Transverse colon (tissue), 4 donors: ENCODE measurements around the gene DNAJB4. TPM values are rescaled to one million over a fixed set of nuclear protein-coding genes. Genes with fewer than 3 reads are reported as not detected.
A peak's percentile ranks its signal among the peaks of the same experiment; 100 is the strongest.

Experiments
- DNase-seq: peaks from one replicate; pipeline ENCODE4 v3.0.0-alpha.2; 2019
- H3K27ac ChIP-seq, 4 donors: fragments of 200-600 bp; sonication (generic); 2 replicates each; pipeline ENCODE4 v1.5.1; 2016 to 2018; ENCODE audit warnings: inconsistent platforms in 4 of 4
- H3K27me3 ChIP-seq: fragments of 200-600 bp; sonication (generic); 2 replicates; pipeline ENCODE4 v1.5.1; 2017; ENCODE audit warnings: inconsistent platforms
- H3K36me3 ChIP-seq, 4 donors: fragments of 200-600 bp; sonication (generic); 2 replicates each; pipeline ENCODE4 v1.5.1; 2017 to 2019; ENCODE audit warnings: inconsistent platforms in 4 of 4
- H3K4me1 ChIP-seq, 4 donors: fragments of 200-600 bp; sonication (generic); 2 replicates each; pipeline ENCODE4 v1.5.1; 2017 to 2020; ENCODE audit warnings: inconsistent platforms in 4 of 4
- H3K4me3 ChIP-seq, 4 donors: fragments of 200-600 bp; sonication (generic); 1 replicate in 1 of 4; 2 replicates in 3 of 4; pipeline versions ENCODE4 v1.5.1 to v1.6.1; 2017 to 2019; ENCODE audit warnings: inconsistent platforms in 4 of 4
- H3K9me3 ChIP-seq, 2 donors: fragments of 200-600 bp; sonication (generic); 2 replicates each; pipeline ENCODE4 v1.5.1; 2017 to 2019; ENCODE audit warnings: inconsistent platforms in 2 of 2
- EP300 ChIP-seq: sonication (generic); formaldehyde crosslinking; IDR thresholded peaks from one replicate; pipeline ENCODE4 v1.6.1; 2017; ENCODE audit warnings: antibody characterized with exemption, low read depth
- POLR2A ChIP-seq: fragments of 450-650 bp; IDR thresholded peaks from one replicate; pipeline ENCODE4 v1.6.1; 2016; ENCODE audit warnings: antibody characterized with exemption, mild to moderate bottlenecking, moderate library complexity
- POLR2AphosphoS5 ChIP-seq, 3 donors: sonication (generic); formaldehyde crosslinking; IDR thresholded peaks; one replicate each; pipeline ENCODE4 v1.6.1; 2016; ENCODE audit warnings: antibody characterized with exemption in 3 of 3
- whole genome bisulfite sequencing, 2 donors: methylation state at CpG; one replicate each; pipeline ENCODE4 v1.1.5; 2018; ENCODE audit warnings: low coverage in 1 of 2; 5-methylcytosine and 5-hydroxymethylcytosine counted together
- in situ Hi-C, 4 donors: fragments of 200-750 bp; cut with MboI; loops; one replicate each; pipeline versions ENCODE4 v1.15.0 to v1.15.1; 2017; ENCODE audit warnings: low sequenced_read_pairs in 3 of 4, low pct_ligation_motif_present in 1 of 4, low pct_unique_long_range_greater_than_20kb in 1 of 4
- intact Hi-C: fragments of 100-400 bp; cut with DNase I; formaldehyde crosslinking; loops from one replicate; pipeline ENCODE4 v1.15.1; 2023; ENCODE audit warnings: low total_unique reads
- total RNA-seq, 4 donors: library from RNA; depleted of rRNA; stranded (reverse); fragments of >200 nt; gene quantifications; one replicate each; pipeline ENCODE4 v1.1.0, GENCODE V29; 2016
- TF ChIP-seq, protein P1 (sequence below), 5 experiments: fragments of 200-600 bp in 3 of 5; fragments of 450-650 bp in 2 of 5; sonication (generic) in 3 of 5; IDR thresholded peaks; 1 replicate in 2 of 5; 2 replicates in 3 of 5; pipeline ENCODE4 v1.5.1; 2016 to 2017; ENCODE audit warnings: antibody characterized with exemption in 5 of 5, inconsistent platforms in 3 of 5, mild to moderate bottlenecking in 2 of 5, moderate library complexity in 1 of 5

The DNAJB4 gene
- total RNA-seq, 4 donors from 2014 or later = 4.0 to 30.2 (median 16.9) TPM

- no peaks in the 10 kb centered on the region for H3K27me3 ChIP-seq
- H3K36me3 ChIP-seq = no peaks in the 10 kb centered on the region
- no peak overlapping the region for H3K4me3 ChIP-seq
- no peak overlapping the region for H3K27ac ChIP-seq
- in situ Hi-C loops (no loop called here), intact Hi-C loops (no loop called here)
- H3K4me1 ChIP-seq = peaks cover 0 to 9% (median 3%) of the 10 kb centered on the region in 4 donors
- no peaks in the 10 kb centered on the region for H3K9me3 ChIP-seq
- TF ChIP-seq POLR2AphosphoS5 (IDR thresholded peaks at IDR 0.05) (no peak), EP300 (no peak), POLR2A (no peak)
- TF ChIP-seq, protein P1, sequence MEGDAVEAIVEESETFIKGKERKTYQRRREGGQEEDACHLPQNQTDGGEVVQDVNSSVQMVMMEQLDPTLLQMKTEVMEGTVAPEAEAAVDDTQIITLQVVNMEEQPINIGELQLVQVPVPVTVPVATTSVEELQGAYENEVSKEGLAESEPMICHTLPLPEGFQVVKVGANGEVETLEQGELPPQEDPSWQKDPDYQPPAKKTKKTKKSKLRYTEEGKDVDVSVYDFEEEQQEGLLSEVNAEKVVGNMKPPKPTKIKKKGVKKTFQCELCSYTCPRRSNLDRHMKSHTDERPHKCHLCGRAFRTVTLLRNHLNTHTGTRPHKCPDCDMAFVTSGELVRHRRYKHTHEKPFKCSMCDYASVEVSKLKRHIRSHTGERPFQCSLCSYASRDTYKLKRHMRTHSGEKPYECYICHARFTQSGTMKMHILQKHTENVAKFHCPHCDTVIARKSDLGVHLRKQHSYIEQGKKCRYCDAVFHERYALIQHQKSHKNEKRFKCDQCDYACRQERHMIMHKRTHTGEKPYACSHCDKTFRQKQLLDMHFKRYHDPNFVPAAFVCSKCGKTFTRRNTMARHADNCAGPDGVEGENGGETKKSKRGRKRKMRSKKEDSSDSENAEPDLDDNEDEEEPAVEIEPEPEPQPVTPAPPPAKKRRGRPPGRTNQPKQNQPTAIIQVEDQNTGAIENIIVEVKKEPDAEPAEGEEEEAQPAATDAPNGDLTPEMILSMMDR (IDR thresholded peaks at IDR 0.05) = no peak
- no peak for DNase-seq
Observed at GRCh38 chr1:78054559-78054958, 49.8 kb downstream of the DNAJB4 start.

DNA sequence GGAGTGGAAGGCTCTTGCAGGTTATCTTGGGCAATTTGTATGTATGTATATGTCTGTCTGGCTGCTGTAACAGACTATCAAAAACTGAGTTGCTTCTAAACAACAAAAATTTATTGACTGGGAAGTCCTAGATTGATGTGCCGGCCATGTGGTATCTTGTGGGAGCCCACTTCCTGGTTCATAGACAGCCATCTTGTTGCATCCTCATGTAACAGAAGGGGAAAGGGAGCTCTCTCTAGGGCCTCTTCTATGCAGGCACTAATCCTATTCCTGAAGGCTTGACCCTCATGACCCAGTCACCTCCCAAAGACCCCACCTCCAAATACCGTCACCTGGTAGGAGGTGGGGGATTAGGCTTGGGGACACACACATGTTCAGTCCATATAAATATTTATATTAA is 50.2 kb downstream of the DNAJB4 start:
- Histone ChIP-seq H3K4me3 (no peak overlapping the region), H3K27ac (peak overlapping the region in 3 of 4 donors; percentile 35 to 67 (median 40)), H3K36me3 (no peaks in the 10 kb centered on the region), H3K9me3 (no peaks in the 10 kb centered on the region), H3K4me1 (peaks cover 0 to 9% (median 3%) of the 10 kb centered on the region in 4 donors), H3K27me3 (no peaks in the 10 kb centered on the region)
- TF ChIP-seq EP300 (no peak), POLR2A (no peak), POLR2AphosphoS5 (IDR thresholded peaks at IDR 0.05) (no peak)
- TF ChIP-seq, protein P1 (IDR thresholded peaks at IDR 0.05) = no peak
- DNase-seq = no peak
- in situ Hi-C loops (no loop called here), intact Hi-C loops (no loop called here)
- 35% methylated on average over 2 of the region's 2 CpGs; no CpG with 5 or more reads in 1 of the 2 donors for WGBS, 2 donors

GRCh38 chr1:78055565-78056132 is 50.9 kb downstream of the DNAJB4 start:
- Histone ChIP-seq H3K4me3 (peak overlapping the region in 1 of 4 donors; percentile 30), H3K36me3 (no peaks in the 10 kb centered on the region), H3K9me3 (no peaks in the 10 kb centered on the region), H3K27me3 (no peaks in the 10 kb centered on the region), H3K4me1 (peaks cover 0 to 9% (median 3%) of the 10 kb centered on the region in 4 donors), H3K27ac (peak overlapping the region in 3 of 4 donors; percentile 35 to 67 (median 40))
- intact Hi-C loops = no loop called here
- DNase-seq = no peak
- WGBS, 2 donors = 48 to 50% methylated on average over 3 of the region's 3 CpGs
- in situ Hi-C loops = no loop called here
- TF ChIP-seq EP300 (no peak), POLR2A (no peak), POLR2AphosphoS5 (IDR thresholded peaks at IDR 0.05) (no peak)
- TF ChIP-seq, protein P1 (IDR thresholded peaks at IDR 0.05) = no peak

DNA sequence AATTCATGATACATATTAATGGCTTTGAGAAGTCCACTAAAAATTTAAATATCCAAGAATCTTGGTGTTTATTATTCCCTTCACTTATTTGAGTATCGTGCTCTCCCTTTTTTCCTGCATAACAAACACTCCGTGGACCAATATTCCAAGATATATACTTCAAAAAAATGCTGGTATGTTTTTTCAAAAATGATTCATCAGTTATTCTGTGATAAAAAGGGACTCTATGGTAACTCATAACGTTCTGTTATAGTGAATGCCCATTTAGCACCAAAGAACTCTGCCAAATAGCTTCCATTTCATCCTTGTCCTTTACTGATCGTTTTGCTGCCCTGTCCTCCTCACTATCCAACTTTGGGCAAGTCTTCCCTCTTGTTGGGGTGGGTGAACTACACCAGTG is 53.9 kb downstream of the DNAJB4 start:
- H3K4me1 ChIP-seq = peaks cover 0 to 9% (median 3%) of the 10 kb centered on the region in 4 donors
- 80 to 89% methylated on average over 3 to 4 of the region's 4 CpGs for WGBS, 2 donors
- in situ Hi-C loops (no loop called here), intact Hi-C loops (no loop called here)
- no peaks in the 10 kb centered on the region for H3K27me3 ChIP-seq
- H3K27ac ChIP-seq = no peak overlapping the region
- DNase-seq = no peak
- TF ChIP-seq, protein P1 (IDR thresholded peaks at IDR 0.05) = no peak
- TF ChIP-seq EP300 (no peak), POLR2AphosphoS5 (IDR thresholded peaks at IDR 0.05) (no peak), POLR2A (no peak)
- no peak overlapping the region for H3K4me3 ChIP-seq
- no peaks in the 10 kb centered on the region for H3K36me3 ChIP-seq
- H3K9me3 ChIP-seq = no peaks in the 10 kb centered on the region
